Small intestine (tissue), 7 donors: ENCODE results near the gene UNC45B. TPM values are rescaled to one million over a fixed set of nuclear protein-coding genes. Genes with fewer than 3 reads are reported as not detected.
"Not testable (repeated sequence)": the region's sequence is repeated elsewhere in the genome, so short reads cannot be mapped to it uniquely, and the experiment has no call there.

ENCODE experiments used
- DNase-seq, 2 donors: peaks; one replicate each; pipeline versions ENCODE4 v3.0.0 to v3.0.0-alpha.2; 2013
- FAIRE-seq: peaks from 2 replicates; lab custom pipeline; 2012; peaks lifted over from hg19 to GRCh38; lab: Jason Lieb, UNC
- H3K27ac ChIP-seq, 3 donors: one replicate each; pipeline ENCODE4 v1.5.1; 2013; ENCODE audit warnings: low read length in 2 of 3, mild to moderate bottlenecking in 2 of 3, control low read depth in 1 of 3, inconsistent platforms in 1 of 3, low read depth in 1 of 3, moderate library complexity in 1 of 3
- H3K27me3 ChIP-seq, 3 donors: one replicate each; pipeline ENCODE4 v1.6.1; 2013; ENCODE audit warnings: low read length in 3 of 3, inconsistent platforms in 1 of 3; ENCODE audit not compliant: control insufficient read depth in 3 of 3, insufficient read depth in 3 of 3
- H3K36me3 ChIP-seq, 3 donors: one replicate each; pipeline ENCODE4 v1.6.1; 2013; ENCODE audit warnings: low read length in 3 of 3, inconsistent platforms in 1 of 3, low read depth in 1 of 3, mild to moderate bottlenecking in 1 of 3, moderate library complexity in 1 of 3; ENCODE audit not compliant: control insufficient read depth in 3 of 3, insufficient read depth in 2 of 3
- H3K4me1 ChIP-seq, 3 donors: one replicate each; pipeline ENCODE4 v1.6.1; 2013; ENCODE audit warnings: low read length in 2 of 3, inconsistent platforms in 1 of 3, low read depth in 1 of 3, mild to moderate bottlenecking in 1 of 3, moderate library complexity in 1 of 3; ENCODE audit not compliant: control insufficient read depth in 3 of 3, insufficient read depth in 2 of 3
- H3K4me3 ChIP-seq, 3 donors: one replicate each; pipeline ENCODE4 v1.5.1; 2013; ENCODE audit warnings: low read length in 3 of 3, control low read depth in 1 of 3, inconsistent platforms in 1 of 3, low read depth in 1 of 3, mild to moderate bottlenecking in 1 of 3, moderate library complexity in 1 of 3
- H3K9me3 ChIP-seq, 2 donors: one replicate each; pipeline ENCODE4 v1.6.1; 2013; ENCODE audit warnings: low read depth in 1 of 2, low read length in 1 of 2; ENCODE audit not compliant: control insufficient read depth in 2 of 2, insufficient read depth in 1 of 2
- WGBS, 3 donors: extraction: QIAGEN DNeasy Blood & Tissue Kit; methylation state at CpG; one replicate each; pipeline ENCODE4 v1.1.7; 2013; 5-methylcytosine and 5-hydroxymethylcytosine counted together
- polyA plus RNA-seq, 4 donors: library from polyadenylated mRNA; stranded (reverse) in 3 of 4; unstranded in 1 of 4; fragments of 200-250 nt in 3 of 4; fragments of 120-200 nt in 1 of 4; gene quantifications; one replicate each; pipeline versions ENCODE4 v1.2.1 to v1.2.3, GENCODE V29; 2013
- donor health status: healthy with polysubstance abuse.
- donor health status: control.
- donor health status: control.
- donor health status: Bipolar disorder and iron deficiency.
- donor health status: healthy.

The UNC45B gene
- polyA plus RNA-seq, 4 donors, result 0.62 TPM; not detected in 3

GRCh38 chr17:35195062-35195461, 47.4 kb downstream of the UNC45B start:
- not testable (repeated sequence) for H3K4me3 ChIP-seq, H3K4me1 ChIP-seq, H3K27ac ChIP-seq, H3K9me3 ChIP-seq, H3K27me3 ChIP-seq, FAIRE-seq, DNase-seq, H3K36me3 ChIP-seq
- 93 to 96% (median 94%) methylated on average over 11 to 31 of the region's 31 CpGs for WGBS, 3 donors

- 85 to 92% (median 85%) methylated on average over 1 to 2 of the region's 2 CpGs for WGBS, 3 donors
- not testable (repeated sequence) for FAIRE-seq
Observed at GRCh38 chr17:35202582-35202981, 55.0 kb downstream of the UNC45B start.

GRCh38 chr17:35210741-35211140, 63.1 kb downstream of the UNC45B start:
- FAIRE-seq, result no peak
- Histone ChIP-seq H3K27ac (no peak overlapping the region), H3K9me3 (no peaks in the 10 kb centered on the region), H3K27me3 (peaks cover 0 to 2% (median 0%) of the 10 kb centered on the region in 3 donors), H3K4me1 (peaks cover 0 to 2% (median 0%) of the 10 kb centered on the region in 3 donors), H3K36me3 (no peaks in the 10 kb centered on the region), H3K4me3 (no peak overlapping the region)
- DNase-seq, result no peak
- 88 to 92% (median 91%) methylated on average over 7 of the region's 7 CpGs for WGBS, 3 donors

More at GRCh38 chr17:35202582-35202981, 55.0 kb downstream of the UNC45B start:
- H3K4me3 ChIP-seq, H3K9me3 ChIP-seq, DNase-seq, H3K27ac ChIP-seq, H3K27me3 ChIP-seq, H3K4me1 ChIP-seq, H3K36me3 ChIP-seq: not testable (repeated sequence)

GRCh38 chr17:35212668-35213067, 65.1 kb downstream of the UNC45B start:
- H3K9me3 ChIP-seq, result no peaks in the 10 kb centered on the region
- DNase-seq (no peak), FAIRE-seq (no peak)
- WGBS, 3 donors, result 83 to 91% (median 84%) methylated on average over 4 of the region's 4 CpGs
- H3K27ac ChIP-seq, result no peak overlapping the region
- H3K36me3 ChIP-seq, result no peaks in the 10 kb centered on the region
- H3K4me3 ChIP-seq, result no peak overlapping the region
- H3K27me3 ChIP-seq, result peaks cover 0 to 2% (median 0%) of the 10 kb centered on the region in 3 donors
- H3K4me1 ChIP-seq, result peaks cover 0 to 3% (median 0%) of the 10 kb centered on the region in 3 donors

GRCh38 chr17:35213412-35213940, 65.9 kb downstream of the UNC45B start:
- Histone ChIP-seq H3K27ac (peak overlapping the region in 2 of 3 donors; percentile 9 to 79), H3K4me3 (no peak overlapping the region), H3K36me3 (no peaks in the 10 kb centered on the region), H3K27me3 (no peaks in the 10 kb centered on the region), H3K9me3 (no peaks in the 10 kb centered on the region), H3K4me1 (peaks cover 0 to 3% (median 0%) of the 10 kb centered on the region in 3 donors)
- DNase-seq (no peak), FAIRE-seq (no peak)
- 60 to 76% (median 76%) methylated on average over 5 of the region's 5 CpGs for WGBS, 3 donors

- Histone ChIP-seq H3K9me3 (no peaks in the 10 kb centered on the region), H3K27ac (peak overlapping the region in 2 of 3 donors; percentile 5 to 90), H3K4me1 (peaks cover 0 to 3% (median 0%) of the 10 kb centered on the region in 3 donors), H3K4me3 (no peak overlapping the region), H3K27me3 (no peaks in the 10 kb centered on the region), H3K36me3 (no peaks in the 10 kb centered on the region)
- WGBS, 3 donors, result 49 to 66% (median 55%) methylated on average over 3 of the region's 3 CpGs
- no peak for FAIRE-seq
- DNase-seq, result peak in 1 of 2 donors; percentile 68
Observed at GRCh38 chr17:35214192-35214591, 66.6 kb downstream of the UNC45B start.

GRCh38 chr17:35214631-35215273, 67.1 kb downstream of the UNC45B start:
- H3K27me3 ChIP-seq, result no peaks in the 10 kb centered on the region
- 42 to 50% (median 49%) methylated on average over 5 of the region's 5 CpGs for WGBS, 3 donors
- no peak overlapping the region for H3K4me3 ChIP-seq
- DNase-seq (peak in 1 of 2 donors; percentile 11), FAIRE-seq (no peak)
- H3K9me3 ChIP-seq, result no peaks in the 10 kb centered on the region
- H3K36me3 ChIP-seq, result no peaks in the 10 kb centered on the region
- H3K27ac ChIP-seq, result peak overlapping the region in 2 of 3 donors; percentile 58 to 90
- peaks cover 0 to 3% (median 0%) of the 10 kb centered on the region in 3 donors for H3K4me1 ChIP-seq

- Histone ChIP-seq H3K27ac (no peak overlapping the region), H3K36me3 (no peaks in the 10 kb centered on the region), H3K9me3 (no peaks in the 10 kb centered on the region), H3K27me3 (no peaks in the 10 kb centered on the region), H3K4me3 (no peak overlapping the region), H3K4me1 (peaks cover 0 to 3% (median 0%) of the 10 kb centered on the region in 3 donors)
- 69 to 78% (median 77%) methylated on average over 5 of the region's 5 CpGs for WGBS, 3 donors
- FAIRE-seq (no peak), DNase-seq (no peak)
Observed at GRCh38 chr17:35217107-35217506, 69.5 kb downstream of the UNC45B start.
